Measurements from ENCODE around the gene ASB9. TPM values are rescaled to one million over a fixed set of nuclear protein-coding genes. Genes with fewer than 3 reads are reported as not detected.

ASB9 gene
- total and polyA plus RNA-seq, 2 donors (not counting 1 experiment from before 2014, with no cell fraction given): 1.2 TPM; not detected in 1

DNA sequence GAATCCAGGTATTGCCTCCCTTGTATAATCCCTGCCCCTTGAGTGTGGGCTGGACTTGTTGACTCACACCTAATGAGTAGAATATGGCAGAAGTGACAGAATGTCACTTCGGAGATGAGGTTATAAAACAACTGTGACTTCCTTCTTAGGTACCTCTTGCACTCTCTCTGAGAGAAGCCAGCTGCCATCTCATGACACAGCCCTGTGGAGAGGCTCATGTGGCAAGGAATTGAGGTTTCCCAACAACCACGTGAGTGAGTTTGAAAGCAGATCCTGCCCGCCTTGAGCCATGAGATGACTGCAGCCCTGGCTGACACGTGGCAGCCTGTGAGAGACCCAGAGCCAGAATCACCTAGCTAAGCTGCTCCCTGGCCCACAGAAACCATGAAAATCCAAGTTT, 32.0 kb upstream of the ASB9 start:
- no peaks in the 10 kb centered on the region for H3K4me1 ChIP-seq (ENCODE audit: control insufficient read depth, extremely low read depth, insufficient read depth, low read length)
- no peaks in the 10 kb centered on the region for H3K27me3 ChIP-seq (ENCODE audit: control insufficient read depth, insufficient read depth, low read length)
- no peak overlapping the region for H3K4me3 ChIP-seq (replicated peaks in 1 of 4; ENCODE audit: control extremely low read depth in 1 of 4, insufficient read depth in 1 of 4, low read depth in 3 of 4, low read length in 4 of 4)
- DNase-seq (ENCODE audit: low read depth in 2 of 2): peak in 1 of 2 donors; percentile 46
- no peaks in the 10 kb centered on the region for H3K36me3 ChIP-seq (ENCODE audit: control insufficient read depth, insufficient read depth, low read length)
- H3K9me3 ChIP-seq (ENCODE audit: control insufficient read depth, insufficient read depth, low read depth, low read length): no peaks in the 10 kb centered on the region
- no peaks in the 10 kb centered on the region for H4K20me1 ChIP-seq (ENCODE audit: control insufficient read depth, extremely low read depth, insufficient read depth, low read length)
- no peaks in the 10 kb centered on the region for H3K79me2 ChIP-seq (ENCODE audit: control insufficient read depth, insufficient read depth, low read length)
- H3K27ac ChIP-seq (ENCODE audit: insufficient read depth, low read length): no peak overlapping the region
- TF ChIP-seq, protein P1, sequence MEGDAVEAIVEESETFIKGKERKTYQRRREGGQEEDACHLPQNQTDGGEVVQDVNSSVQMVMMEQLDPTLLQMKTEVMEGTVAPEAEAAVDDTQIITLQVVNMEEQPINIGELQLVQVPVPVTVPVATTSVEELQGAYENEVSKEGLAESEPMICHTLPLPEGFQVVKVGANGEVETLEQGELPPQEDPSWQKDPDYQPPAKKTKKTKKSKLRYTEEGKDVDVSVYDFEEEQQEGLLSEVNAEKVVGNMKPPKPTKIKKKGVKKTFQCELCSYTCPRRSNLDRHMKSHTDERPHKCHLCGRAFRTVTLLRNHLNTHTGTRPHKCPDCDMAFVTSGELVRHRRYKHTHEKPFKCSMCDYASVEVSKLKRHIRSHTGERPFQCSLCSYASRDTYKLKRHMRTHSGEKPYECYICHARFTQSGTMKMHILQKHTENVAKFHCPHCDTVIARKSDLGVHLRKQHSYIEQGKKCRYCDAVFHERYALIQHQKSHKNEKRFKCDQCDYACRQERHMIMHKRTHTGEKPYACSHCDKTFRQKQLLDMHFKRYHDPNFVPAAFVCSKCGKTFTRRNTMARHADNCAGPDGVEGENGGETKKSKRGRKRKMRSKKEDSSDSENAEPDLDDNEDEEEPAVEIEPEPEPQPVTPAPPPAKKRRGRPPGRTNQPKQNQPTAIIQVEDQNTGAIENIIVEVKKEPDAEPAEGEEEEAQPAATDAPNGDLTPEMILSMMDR (conservative IDR thresholded peaks at IDR 0.05 in 1 of 2, IDR thresholded peaks at IDR 0.05 in 1 of 2; ENCODE audit: low read depth in 1 of 2, low read length in 2 of 2): no peak
- no peak for TF ChIP-seq EZH2 (IDR thresholded peaks at IDR 0.05; ENCODE audit: low read length, missing control alignments)
- no peak overlapping the region for H2AFZ ChIP-seq (ENCODE audit: low read length)
- no peak overlapping the region for H3K9ac ChIP-seq (ENCODE audit: insufficient read depth, low read length)
- H3K4me2 ChIP-seq (ENCODE audit: extremely low read depth, insufficient read depth, low read length): no peak overlapping the region

DNA sequence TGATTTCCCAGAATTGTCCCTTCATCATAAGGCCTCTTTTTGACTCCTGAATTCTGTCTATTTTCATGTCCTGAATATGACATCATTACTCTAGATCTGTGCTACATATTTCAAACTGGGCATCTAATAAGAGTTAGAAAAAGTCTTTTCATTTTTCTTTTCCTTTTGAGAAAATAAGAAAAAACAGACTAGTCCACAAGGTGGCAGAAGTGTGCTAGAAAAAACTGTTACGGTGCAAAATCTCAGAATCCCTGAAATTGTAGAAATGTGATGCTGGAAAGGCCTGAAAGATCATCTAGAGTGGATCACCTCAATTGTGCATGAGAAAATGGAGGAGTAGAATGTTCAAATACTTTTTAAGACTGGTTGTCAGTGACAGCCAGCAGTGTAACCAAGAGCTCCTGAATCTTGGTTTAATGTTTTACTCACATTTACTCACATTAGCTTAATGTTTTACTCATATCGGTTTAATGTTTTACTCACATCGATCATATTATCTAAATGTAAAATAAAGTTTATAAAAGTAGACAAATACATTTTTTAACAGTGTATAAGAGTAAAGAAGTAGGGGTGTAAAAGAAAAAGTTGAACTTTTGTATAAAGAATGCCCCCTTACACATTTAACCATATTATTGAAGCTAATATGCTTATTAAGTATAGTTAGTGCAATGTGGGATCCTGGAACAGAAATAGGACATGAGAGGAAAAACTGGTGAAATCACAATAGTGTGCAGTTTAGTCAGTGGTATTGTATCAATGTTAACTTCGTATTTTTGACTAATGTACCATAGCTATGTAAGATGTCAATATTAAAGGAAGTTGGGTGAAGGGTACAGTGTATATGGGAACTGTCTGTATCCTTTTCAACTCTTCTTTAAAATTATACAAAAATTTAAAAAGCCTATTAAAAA, 30.3 kb upstream of the ASB9 start:
- H3K9ac ChIP-seq (ENCODE audit: insufficient read depth, low read length): no peak overlapping the region
- H3K4me2 ChIP-seq (ENCODE audit: extremely low read depth, insufficient read depth, low read length): no peak overlapping the region
- H3K9me3 ChIP-seq (ENCODE audit: control insufficient read depth, insufficient read depth, low read depth, low read length): no peaks in the 10 kb centered on the region
- no peaks in the 10 kb centered on the region for H4K20me1 ChIP-seq (ENCODE audit: control insufficient read depth, extremely low read depth, insufficient read depth, low read length)
- DNase-seq (ENCODE audit: low read depth in 2 of 2): peak; percentile 2 to 43
- H3K27ac ChIP-seq (ENCODE audit: insufficient read depth, low read length): no peak overlapping the region
- no peaks in the 10 kb centered on the region for H3K27me3 ChIP-seq (ENCODE audit: control insufficient read depth, insufficient read depth, low read length)
- H3K4me3 ChIP-seq (replicated peaks in 1 of 4; ENCODE audit: control extremely low read depth in 1 of 4, insufficient read depth in 1 of 4, low read depth in 3 of 4, low read length in 4 of 4): no peak overlapping the region
- H3K4me1 ChIP-seq (ENCODE audit: control insufficient read depth, extremely low read depth, insufficient read depth, low read length): no peaks in the 10 kb centered on the region
- TF ChIP-seq EZH2 (IDR thresholded peaks at IDR 0.05; ENCODE audit: low read length, missing control alignments): no peak
- TF ChIP-seq, protein P1 (conservative IDR thresholded peaks at IDR 0.05 in 1 of 2, IDR thresholded peaks at IDR 0.05 in 1 of 2; ENCODE audit: low read depth in 1 of 2, low read length in 2 of 2): peak; percentile 36 to 39
- H3K36me3 ChIP-seq (ENCODE audit: control insufficient read depth, insufficient read depth, low read length): no peaks in the 10 kb centered on the region
- H2AFZ ChIP-seq (ENCODE audit: low read length): no peak overlapping the region
- H3K79me2 ChIP-seq (ENCODE audit: control insufficient read depth, insufficient read depth, low read length): no peaks in the 10 kb centered on the region

DNA sequence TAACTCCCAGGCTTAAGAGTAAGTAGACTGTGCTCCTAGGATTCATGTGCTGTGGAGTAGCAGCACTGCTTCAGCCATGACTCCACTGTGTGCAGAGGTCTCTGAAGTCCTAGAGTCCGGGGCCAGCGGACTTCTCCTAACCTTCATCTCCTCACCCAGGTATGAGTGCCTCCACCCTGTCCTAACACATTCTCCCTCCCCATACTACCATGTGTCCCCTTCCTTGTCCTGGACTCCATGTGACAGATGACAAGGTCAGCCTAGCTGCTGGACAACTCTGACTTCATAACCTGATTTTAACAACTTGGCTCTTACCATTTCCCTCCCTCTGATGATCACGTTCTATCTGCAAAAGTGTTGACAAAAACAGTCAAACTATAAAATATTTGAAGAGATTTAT, 28.9 kb upstream of the ASB9 start:
- H3K79me2 ChIP-seq (ENCODE audit: control insufficient read depth, insufficient read depth, low read length): no peaks in the 10 kb centered on the region
- H3K27me3 ChIP-seq (ENCODE audit: control insufficient read depth, insufficient read depth, low read length): no peaks in the 10 kb centered on the region
- TF ChIP-seq EZH2 (IDR thresholded peaks at IDR 0.05; ENCODE audit: low read length, missing control alignments): no peak
- TF ChIP-seq, protein P1 (conservative IDR thresholded peaks at IDR 0.05 in 1 of 2, IDR thresholded peaks at IDR 0.05 in 1 of 2; ENCODE audit: low read depth in 1 of 2, low read length in 2 of 2): no peak
- no peaks in the 10 kb centered on the region for H3K9me3 ChIP-seq (ENCODE audit: control insufficient read depth, insufficient read depth, low read depth, low read length)
- no peak for DNase-seq (ENCODE audit: low read depth in 2 of 2)
- H3K9ac ChIP-seq (ENCODE audit: insufficient read depth, low read length): no peak overlapping the region
- no peaks in the 10 kb centered on the region for H3K4me1 ChIP-seq (ENCODE audit: control insufficient read depth, extremely low read depth, insufficient read depth, low read length)
- H3K36me3 ChIP-seq (ENCODE audit: control insufficient read depth, insufficient read depth, low read length): no peaks in the 10 kb centered on the region
- H4K20me1 ChIP-seq (ENCODE audit: control insufficient read depth, extremely low read depth, insufficient read depth, low read length): no peaks in the 10 kb centered on the region
- H2AFZ ChIP-seq (ENCODE audit: low read length): no peak overlapping the region
- no peak overlapping the region for H3K27ac ChIP-seq (ENCODE audit: insufficient read depth, low read length)
- no peak overlapping the region for H3K4me3 ChIP-seq (replicated peaks in 1 of 4; ENCODE audit: control extremely low read depth in 1 of 4, insufficient read depth in 1 of 4, low read depth in 3 of 4, low read length in 4 of 4)
- H3K4me2 ChIP-seq (ENCODE audit: extremely low read depth, insufficient read depth, low read length): no peak overlapping the region

Data from fibroblast of lung (primary cell).